Stimulated activated CD4-positive, alpha-beta T cell treated with anti-CD3 and anti-CD28 coated beads, Interleukin-4, amount 100 ng/mL, for 1 hour (primary cell): Measurements from ENCODE around the gene DAAM2.

Experiments
- DNase-seq: peaks from one replicate; pipeline ENCODE4 v3.0.0-alpha.2; 2020

Gene DAAM2

DNA sequence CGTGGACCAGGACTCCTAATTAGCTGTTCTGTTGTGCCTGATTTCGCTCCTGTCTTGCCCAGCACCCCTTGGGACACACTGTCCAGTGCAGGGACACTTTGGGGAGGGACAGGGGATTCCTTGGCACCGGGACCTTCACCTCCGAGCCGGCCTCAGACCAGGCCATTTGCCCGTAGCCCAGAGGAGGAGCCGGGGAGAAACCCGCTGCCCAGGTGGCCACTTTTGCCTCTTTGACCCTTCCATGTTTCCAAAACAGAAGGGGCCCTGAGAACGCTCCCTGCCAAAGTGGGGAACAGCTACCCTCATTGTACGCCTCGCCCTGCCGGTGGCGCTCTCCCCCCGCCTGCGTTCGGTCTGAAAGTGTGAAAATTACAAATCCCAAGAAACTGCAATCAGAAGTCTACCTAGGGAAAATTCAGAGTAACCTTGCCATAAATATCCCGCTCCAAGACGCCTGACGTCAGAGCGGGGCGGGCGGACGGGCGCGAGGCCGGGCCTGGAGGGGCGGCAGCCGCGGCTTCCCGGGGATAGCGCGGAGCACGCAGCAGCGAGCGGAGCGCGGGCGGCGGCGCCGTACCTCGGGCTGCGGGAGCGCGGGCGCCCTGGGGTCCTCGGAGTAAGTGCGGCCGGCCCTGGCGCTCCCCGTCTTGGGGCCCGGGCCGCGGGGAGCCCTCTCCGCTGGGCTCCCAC lies at the start of gene DAAM2:
DAAM2 (plus strand) TSS at position 527 of the 690 bp plus-strand sequence. CDS start 63,927 bp downstream, outside the sequence.
- DNase-seq, result no peak

DNA sequence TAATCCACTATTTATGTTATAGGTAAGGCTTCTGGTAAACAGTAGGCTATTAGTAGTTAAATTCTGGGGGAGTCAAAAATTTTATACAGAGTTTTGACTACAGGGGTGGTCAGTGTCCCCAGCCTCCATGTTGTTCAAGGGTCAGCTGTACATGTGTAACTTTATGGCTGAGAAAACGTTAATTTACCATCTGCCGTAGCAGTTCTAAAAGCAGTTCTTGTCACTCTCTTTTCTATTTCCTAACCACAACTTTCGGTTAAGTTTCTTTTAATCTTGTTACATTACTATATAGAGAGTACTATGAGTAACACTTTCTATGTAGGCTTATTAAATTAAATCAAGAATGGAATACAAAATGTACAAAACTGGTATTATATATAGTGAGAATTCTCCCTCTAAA lies 45.4 kb upstream of the DAAM2 start:
- DNase-seq, result no peak

DNA sequence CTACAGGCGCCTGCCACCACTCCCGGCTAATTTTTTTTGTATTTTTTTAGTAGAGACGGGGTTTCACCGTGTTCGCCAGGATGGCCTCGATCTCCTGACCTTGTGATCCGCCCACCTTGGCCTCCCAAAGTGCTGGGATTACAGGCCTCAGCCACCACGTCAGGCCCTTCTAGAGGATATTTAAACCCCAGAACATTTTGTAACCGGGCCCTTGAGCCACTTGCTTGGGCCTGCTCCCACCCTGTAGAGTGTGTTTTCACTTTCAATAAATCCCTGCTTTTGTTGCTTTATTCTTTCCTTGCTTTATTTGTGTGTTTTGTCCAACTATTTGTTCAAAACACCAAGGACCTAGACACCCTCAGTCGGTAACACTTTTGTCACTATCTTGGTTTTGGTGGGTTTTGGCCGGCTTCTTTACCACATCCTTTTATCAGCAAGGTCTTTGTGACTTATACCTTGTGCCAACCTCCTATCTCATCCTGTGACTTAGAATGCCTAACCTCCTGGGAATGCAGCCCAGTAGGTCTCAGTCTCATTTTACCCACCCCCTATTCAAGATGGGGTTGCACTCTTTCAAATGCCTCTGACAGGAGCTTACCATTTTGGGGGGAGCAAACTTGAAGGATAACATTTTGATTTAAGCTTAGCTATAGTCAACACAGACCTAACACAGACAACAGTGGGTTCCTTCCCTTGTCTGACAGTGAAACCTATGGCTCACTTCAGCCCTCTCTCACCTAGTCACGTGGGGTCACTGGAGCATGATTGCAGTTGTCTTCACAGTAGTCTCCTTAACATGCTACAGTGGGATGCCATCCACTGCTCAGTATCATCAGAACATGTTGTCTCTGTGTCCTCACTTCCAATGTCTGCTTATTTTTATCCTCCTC lies 39.1 kb upstream of the DAAM2 start:
- DNase-seq, result no peak

DNA sequence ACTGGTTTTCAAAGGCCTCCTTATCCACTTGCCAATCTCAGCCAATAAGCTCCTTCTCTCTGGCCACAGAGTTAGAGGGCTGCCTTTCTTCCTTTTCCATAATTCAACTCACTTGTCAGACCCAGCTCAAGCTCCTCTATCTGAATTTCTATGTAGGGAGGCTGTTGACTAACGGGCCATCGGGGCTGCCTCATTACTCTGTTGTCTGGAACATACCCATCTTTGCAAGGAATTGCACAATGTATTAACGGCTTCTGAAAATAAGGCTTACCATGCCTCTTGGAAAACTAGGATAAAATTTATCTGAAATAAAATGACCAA lies 38.5 kb upstream of the DAAM2 start:
- no peak for DNase-seq

DNA sequence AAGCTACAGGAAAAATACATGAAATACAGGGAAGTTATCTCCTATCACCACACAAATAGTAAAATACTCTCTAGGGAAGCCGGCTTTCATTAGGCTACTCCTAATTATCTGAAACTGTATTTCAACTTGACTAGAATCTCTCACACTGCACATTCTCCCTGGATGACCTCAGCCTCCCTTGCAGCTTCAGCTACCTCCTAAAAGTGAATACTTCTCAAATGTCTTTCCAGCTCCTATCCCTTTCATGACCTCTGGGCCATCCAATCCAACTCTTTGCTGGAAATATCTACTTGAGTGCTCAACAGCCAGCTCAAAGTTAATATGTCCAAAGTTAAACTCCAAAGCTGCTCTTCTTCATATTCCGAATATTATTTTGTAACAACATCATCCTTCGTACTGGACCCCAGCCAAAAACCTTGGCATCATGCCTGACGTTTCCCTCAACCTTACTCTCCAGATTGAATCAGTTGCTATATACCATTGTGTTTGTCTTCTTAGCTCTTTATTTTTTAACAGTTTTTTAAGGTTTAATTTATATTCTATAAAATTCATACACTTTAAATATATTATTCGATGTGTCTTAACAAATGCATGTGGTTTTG lies 37.6 kb upstream of the DAAM2 start:
- no peak for DNase-seq

DNA sequence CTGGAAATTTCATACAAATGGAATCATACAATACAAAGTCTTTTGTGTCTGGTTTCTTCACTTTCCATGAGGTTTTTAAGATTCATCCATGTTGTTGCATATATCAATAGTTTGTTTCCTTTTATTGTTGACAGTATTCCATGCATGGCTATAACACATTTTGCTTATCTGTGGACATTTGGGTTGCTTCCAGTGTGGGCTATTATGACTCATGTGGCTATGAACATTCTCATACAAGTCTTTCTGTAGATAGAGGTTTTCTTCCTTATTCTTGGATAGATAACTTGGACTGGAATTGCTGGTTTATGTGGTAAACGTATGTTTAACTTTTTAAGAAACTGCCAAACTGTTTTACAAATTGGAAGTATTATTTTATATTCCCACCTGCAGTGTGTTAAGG lies 36.9 kb upstream of the DAAM2 start:
- DNase-seq, result no peak

DNA sequence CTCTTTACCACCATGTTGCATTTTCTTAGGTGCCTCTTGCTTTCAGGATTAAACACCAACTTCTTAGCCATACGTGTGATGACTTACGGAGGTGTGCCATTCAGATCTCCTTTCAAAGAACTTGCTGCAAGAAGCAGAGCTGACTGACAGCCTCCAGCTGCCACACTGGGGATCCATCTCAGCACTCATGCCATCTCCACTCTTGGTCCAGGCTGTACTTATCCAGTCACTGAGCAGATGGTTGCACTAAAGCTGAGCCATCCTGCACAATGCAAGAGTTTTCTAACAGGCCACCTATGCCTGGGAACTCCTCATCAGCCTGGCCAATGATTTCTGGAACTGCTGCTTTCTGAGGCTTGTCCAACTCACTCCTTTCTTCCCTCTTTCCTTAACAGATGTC lies 35.6 kb upstream of the DAAM2 start:
- DNase-seq, result no peak

DNA sequence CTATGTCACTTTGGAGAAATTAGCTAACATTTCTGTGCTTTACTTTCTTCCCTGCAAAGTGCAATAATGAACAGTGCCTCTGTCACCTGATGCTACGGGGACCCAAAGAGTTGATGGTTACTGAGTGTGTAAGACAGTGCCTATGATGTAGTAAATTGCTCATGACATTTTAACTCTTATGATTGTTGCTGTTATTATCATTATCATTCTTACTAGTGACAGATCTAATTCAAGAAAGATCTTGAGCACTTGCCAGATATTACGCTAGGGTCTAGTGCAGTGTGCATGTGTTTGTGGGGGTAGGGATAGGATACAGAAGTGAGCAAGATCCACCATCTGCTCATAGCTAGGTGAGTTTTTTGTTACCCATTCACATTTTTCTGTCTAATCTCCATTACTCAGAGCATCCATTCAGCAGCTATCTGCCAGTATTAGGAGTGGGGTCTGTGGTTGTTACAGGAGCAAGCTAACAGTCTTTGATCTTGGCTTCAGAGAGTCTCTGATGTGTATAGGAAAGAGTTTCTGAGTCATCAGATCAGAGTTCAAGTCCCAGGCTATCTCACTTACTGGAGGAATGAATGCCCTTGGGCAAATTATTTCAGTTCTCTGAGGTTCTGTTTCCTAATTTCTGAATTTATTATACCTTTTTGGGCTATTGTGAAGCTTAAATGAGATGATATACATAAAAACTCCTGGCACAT lies 33.1 kb upstream of the DAAM2 start:
- DNase-seq, result no peak

DNA sequence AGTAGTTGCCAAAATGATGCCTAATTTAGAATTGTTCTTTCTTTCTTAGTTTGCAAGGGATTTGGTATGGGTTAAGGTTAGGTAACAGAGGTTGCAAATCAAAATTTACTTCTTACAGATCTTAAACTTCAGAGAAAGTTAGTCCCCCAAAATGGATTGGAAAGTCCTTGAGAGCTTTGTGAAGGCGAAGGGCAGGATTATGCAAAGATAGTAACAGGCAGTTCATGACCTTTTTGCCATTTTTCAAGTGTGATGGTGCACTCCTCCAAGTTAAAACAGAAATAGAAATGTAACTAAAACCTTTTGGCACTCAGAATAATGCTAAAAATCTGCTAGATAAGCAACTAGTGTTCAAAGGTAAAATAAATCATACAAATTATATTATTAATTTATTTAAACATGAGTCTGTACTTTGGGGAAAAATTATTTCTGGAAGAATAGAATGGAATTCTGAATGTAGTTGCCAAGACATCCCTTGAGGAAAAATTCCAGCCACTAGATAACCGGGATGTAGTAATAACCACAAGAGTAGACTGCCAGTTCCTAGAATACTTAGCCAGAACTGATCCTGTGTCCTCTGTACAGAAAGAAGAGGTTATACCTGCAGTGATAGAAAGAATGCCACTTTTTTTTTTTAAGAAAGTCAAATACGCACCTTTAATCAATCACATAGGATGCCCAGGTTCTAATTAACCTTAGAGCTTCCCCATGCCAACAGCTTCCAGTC lies 31.8 kb upstream of the DAAM2 start:
- DNase-seq, result no peak

DNA sequence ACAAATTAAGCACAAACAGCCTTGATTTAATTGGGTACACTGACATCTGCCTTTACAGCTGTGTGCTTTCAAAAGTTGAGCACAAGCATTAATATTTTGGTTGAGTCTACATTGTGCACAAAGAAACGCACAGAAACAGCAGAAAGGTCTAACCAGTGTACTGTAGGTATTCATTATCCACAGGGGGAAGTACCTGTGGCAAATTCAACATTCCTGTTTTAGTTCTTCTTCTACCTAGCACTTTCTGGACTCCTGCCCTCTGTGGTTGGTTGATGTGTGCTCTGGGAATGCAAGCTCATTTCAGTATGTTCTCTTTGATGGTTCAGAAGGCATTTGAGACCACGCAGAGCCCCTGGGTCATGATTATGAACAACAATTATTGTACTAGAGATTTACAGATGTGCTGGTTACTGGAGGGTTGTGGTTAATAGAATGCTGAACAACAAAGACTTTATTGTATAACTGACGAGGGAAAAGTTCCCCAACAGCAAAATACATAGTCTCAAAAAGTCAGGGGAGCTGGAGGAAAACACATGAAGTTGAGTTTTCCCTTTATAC lies 26.6 kb upstream of the DAAM2 start:
- DNase-seq, result no peak

DNA sequence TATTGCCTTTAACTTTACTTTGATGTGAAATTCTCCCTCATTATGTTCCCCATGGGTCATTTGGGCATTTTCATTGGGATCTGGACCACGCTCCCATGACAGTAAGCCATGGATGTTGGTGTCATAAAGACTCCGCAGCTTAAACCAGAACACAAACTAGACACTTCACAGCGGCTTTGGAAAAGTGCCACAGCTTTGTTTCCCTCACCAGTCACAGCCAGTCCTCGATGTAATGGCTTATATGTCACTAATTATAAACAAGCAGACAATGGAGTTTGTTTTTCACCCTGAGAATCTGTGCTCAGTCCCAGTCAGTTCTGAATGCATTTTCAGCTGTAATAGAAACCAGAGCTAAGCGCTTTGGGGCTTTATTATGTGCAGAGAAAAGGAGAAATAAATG lies 23.2 kb upstream of the DAAM2 start:
- DNase-seq, result no peak

DNA sequence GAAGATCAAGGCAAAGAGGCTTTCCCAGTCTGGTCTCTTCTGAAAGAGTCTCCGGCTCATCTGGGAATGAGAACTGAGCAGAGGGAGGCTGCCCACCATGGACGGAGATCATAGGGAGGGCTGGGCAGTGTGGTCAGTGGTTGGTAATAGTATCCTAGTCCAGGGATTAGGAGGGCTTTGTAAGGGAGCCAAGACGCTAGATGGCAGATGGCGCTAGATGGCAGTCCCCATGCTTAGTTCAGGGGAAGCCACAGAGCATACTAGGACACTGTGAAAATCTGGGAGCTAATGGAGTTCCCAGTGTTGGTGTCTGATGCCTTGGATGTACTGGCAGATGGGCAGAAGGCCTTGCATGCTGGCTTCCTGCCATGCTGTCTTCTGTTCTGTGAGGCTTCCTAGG lies 21.7 kb upstream of the DAAM2 start:
- DNase-seq, result no peak

DNA sequence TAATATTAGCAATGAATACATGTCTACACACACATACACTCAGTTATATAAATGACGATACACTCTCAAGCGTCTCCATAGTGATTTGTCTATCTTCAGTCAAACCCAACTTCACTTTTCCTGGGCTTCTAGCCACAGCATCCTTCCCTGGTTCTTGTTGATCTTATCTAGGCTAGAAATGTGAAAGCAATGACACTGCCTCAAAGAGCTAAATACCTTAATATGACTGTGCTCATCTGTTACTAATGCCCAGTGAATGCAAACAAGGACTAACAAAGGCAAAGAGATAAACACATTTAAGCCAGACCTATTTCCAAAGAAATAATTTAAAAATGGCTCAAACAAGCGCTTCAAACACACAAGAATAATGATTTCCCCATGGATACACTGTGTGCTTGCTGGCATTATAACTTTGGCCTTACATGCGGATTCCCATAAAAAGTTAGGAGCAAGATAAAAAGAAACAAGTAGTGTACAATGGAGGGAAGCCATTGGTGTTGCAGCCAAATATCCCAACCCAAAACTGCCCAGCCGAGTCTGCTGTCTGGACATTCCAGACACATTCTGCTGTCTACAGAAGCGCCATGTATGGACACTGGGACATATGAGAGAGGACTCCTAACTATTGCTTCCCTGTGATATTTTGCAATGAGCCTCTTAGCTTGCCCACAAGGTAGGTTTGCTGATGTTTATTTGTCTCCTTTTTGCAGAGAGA lies 19.5 kb upstream of the DAAM2 start:
- no peak for DNase-seq

DNA sequence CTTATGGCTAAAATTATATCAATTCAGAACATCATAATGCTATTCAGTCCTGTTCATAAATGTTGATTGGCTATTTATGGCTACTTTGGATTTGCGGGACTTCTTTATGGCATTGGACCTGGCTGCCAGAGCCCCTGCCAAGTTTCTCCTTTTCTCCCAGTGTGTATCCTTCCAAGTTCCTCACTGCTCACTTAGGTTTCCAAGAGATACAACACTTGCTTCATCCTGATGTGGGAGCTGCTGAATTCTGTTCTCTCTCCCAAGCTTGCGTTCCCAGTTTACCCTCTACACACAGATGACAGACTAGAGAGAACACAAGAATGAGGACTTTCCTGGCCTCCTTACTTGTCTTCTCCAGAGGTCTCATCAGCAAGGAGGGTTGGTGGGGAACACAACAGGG lies 18.4 kb upstream of the DAAM2 start:
- no peak for DNase-seq

DNA sequence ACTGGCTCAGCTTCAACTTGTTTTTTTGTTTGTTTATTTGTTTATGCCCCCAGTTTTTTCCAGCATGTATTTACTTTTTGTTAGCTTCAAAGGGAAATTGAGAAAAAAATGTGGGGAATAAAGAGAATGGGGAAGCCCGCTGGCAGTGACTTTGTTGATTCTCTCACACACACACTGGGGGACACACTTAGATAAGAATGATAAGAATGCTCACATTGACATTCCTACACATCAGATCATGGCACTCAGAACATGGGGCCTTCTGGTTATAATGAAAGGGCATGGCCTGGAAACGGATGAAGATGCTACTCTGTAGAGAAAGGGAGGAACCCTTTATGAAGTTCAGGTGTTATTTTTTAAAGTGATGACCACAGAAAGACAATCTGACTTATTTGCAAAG lies 15.6 kb upstream of the DAAM2 start:
- DNase-seq, result no peak

DNA sequence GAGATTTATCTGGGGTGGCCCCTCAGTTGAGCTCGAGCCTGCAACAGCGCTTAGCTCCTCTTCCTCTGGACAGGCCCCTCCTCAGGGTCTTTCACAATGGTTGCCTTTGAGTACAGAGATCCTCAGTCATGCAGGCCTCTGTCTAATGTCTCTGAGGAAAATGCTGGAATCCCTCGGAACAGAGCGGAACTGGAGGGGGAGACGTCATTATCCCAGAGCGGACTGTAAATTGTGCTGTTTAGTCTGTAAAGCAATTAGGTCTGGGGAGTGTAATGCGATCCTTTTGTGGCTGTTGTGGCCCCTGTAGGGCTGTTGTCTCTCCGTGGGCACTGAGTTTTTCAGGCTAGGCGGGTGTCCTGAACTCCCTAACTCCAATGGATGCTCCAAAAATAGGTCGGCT lies 15.0 kb upstream of the DAAM2 start:
- no peak for DNase-seq

DNA sequence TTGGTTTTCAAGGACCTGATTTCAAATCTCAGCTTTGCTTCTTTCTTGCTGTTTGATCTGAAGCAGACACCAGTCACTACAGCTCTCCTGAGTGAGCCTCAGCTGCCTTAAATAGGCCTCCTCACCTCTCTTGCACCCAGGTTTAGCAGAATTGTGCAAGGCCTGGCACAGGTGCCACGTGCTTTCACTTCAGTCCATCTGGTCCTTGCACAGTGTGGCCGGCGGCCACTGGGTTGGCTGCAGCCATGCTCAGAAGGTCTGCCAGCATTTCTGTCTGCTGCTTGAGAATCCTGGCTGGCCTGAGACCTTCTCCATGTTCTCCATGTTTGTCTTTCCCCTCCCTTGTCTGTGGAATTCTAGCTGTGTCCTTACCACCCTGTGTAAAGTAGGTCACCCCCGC lies 14.5 kb upstream of the DAAM2 start:
- no peak for DNase-seq

DNA sequence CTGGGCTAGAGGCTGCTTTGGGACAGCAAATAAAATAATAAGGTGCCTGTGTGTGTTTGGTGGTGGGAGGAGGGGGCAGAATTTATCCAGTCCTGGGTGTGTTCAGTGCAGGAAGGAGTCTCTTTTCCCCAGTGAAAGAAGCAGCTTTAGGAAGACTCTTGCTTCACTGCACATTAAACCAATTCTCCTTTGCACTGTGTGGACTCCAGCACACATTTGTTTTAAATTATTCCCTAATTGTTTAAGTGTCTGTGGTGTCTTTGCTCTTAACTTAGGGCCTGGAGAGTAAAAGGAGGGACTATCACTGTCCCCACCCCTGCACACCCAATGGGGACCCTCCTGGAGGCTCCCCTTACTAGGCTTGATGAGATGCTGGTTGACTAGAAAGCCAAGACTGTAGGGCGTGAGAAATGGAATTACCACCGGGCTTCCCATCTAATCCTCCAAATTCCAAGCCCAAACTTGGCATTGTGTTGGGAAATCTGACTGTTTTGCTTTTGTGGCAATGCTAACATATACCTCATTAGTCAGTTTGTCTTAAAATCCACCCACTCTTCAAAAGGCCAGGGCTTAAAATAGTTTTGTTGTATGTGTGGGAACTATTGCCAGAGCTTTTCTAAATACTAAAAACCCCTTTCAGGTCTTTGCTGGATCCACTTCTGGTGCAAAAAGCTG lies 13.5 kb upstream of the DAAM2 start:
- DNase-seq, result no peak

DNA sequence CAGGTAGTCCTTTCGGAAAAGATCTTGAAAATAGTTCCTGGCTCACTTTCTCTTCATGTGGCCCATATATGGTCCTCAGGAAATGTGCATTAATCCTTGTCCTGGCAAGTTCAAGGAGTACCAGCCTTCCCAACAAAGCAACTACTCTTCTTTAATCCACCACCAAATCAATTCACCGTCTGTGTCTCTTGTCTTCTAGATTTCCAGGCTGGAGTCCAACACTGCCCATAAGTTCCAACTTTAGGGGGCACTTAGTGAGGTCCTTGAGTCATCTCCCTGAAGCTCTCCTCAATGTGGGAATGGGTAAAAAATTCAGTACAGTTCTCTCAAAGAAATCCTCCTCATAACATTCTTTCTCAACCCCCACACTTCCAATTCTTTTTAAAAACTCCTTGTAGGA lies 6.9 kb upstream of the DAAM2 start:
- DNase-seq, result no peak

DNA sequence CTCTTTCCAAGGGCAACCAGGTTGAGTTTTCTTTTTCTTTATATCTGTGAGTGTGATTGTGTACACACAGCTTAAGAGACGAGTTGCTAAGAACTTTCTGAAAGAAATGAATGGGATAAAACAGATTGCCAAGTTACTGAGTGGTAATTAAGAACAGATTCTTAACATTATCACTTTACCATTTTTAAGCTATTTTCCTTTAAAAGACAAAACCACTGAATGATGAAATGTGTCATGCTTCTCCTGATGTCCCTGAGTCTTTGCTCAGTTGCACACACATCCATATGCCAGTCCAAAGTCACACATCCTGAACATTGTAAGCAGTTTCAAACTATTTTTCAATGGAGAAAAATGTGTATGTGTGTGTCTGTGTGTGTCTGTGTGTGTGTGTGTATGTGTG lies 5.5 kb upstream of the DAAM2 start:
- DNase-seq, result no peak

DNA sequence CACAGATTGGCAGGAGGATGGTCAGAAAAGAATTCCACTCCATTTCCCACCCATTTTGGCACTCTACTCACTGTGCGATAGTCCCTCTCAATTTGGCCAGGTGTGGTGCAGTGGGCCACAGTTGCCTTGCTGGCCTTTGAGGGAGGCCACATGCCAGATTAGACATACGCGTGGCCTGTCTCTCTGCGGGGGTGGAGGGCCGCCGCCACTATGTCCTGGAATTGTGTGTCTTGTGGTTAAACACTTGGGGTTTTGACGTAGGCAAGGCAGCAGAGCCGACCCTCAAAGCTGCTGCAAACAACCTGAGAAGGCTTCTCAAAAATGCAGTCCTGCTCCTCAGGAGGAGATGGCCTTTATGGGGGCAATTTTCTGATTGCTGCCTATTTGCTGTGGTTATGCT lies 4.9 kb upstream of the DAAM2 start:
- DNase-seq, result no peak
